Endothelial cell of umbilical vein (primary cell): ENCODE results near the gene MAML2. TPM values are rescaled to one million over a fixed set of nuclear protein-coding genes. Genes with fewer than 3 reads are reported as not detected.

Experiments used
- BruUV-seq: library from RNA; stranded (reverse); fragments of 400-500 nt; replicated peaks from 2 replicates; lab custom pipeline; 2021; lab: Mats Ljungman, UMichigan
- CTCF ChIA-PET: fragments of 300-600, 350-600 bp; sonication (Branson Sonifier 250); formaldehyde crosslinking; loops from one replicate; lab custom pipeline; 2021; ENCODE audit warnings: antibody characterized with exemption, inconsistent platforms; lab: Charles Lee
- POLR2A ChIA-PET: fragments of 300-600, 350-600 bp; sonication (Branson Sonifier 250); formaldehyde crosslinking; loops from one replicate; lab custom pipeline; 2021; ENCODE audit warnings: antibody characterized with exemption, inconsistent platforms; lab: Charles Lee
- DNase-seq: peaks from one replicate; pipeline ENCODE4 v3.0.0-alpha.2; 2011; ENCODE audit warnings: low read depth, low spot score
- FAIRE-seq: peaks from 2 replicates; lab custom pipeline; 2011; peaks lifted over from hg19 to GRCh38; lab: Jason Lieb, UNC
- H2AFZ ChIP-seq: 2 replicates; pipeline ENCODE4 v1.6.0; 2012; ENCODE audit warnings: low read depth, low read length, control low read depth, inconsistent platforms
- H3K27ac ChIP-seq: 2 replicates; pipeline ENCODE4 v1.5.1; 2011; ENCODE audit warnings: low read depth, mild to moderate bottlenecking, control low read depth, low read length, moderate library complexity; ENCODE audit not compliant: insufficient read depth
- H3K27me3 ChIP-seq, 2 experiments: 2 replicates each; pipeline versions ENCODE4 v1.6.0 to v1.6.1; 2011; ENCODE audit warnings: low read length in 2 of 2, mixed read lengths in 1 of 2; ENCODE audit not compliant: control insufficient read depth in 2 of 2, insufficient read depth in 2 of 2
- H3K36me3 ChIP-seq, 2 experiments: 2 replicates in 1 of 2; 3 replicates in 1 of 2; pipeline ENCODE4 v1.5.1; 2011; ENCODE audit warnings: low read length in 2 of 2, mild to moderate bottlenecking in 1 of 2, moderate library complexity in 1 of 2; ENCODE audit not compliant: control insufficient read depth in 2 of 2, insufficient read depth in 2 of 2; ENCODE audit errors: extremely low read depth in 1 of 2
- H3K4me1 ChIP-seq: 3 replicates; pipeline ENCODE4 v1.5.1; 2011; ENCODE audit warnings: mild to moderate bottlenecking, low read length; ENCODE audit not compliant: control insufficient read depth, insufficient read depth; ENCODE audit errors: extremely low read depth
- H3K4me2 ChIP-seq: 2 replicates; pipeline ENCODE4 v1.6.1; 2011; ENCODE audit warnings: low read length, control low read depth, mixed read lengths; ENCODE audit not compliant: insufficient read depth
- H3K4me3 ChIP-seq, 3 experiments: fragments of 200-600 bp in 1 of 3; sonication (generic), shearing (Covaris generic) in 1 of 3; replicated peaks in 1 of 3; 2 replicates each; pipeline ENCODE4 v1.5.1; 2011 to 2016; ENCODE audit warnings: control low read depth in 3 of 3, low read length in 3 of 3, mild to moderate bottlenecking in 2 of 3, inconsistent platforms in 1 of 3, low read depth in 1 of 3, moderate library complexity in 1 of 3; ENCODE audit not compliant: insufficient read depth in 1 of 3
- H3K79me2 ChIP-seq: 2 replicates; pipeline ENCODE4 v1.6.0; 2012; ENCODE audit warnings: low read length, inconsistent platforms; ENCODE audit not compliant: control insufficient read depth, insufficient read depth
- H3K9ac ChIP-seq: replicated peaks from 2 replicates; pipeline ENCODE3; 2011; ENCODE audit warnings: low read length, control low read depth; ENCODE audit not compliant: insufficient read depth; ENCODE audit errors: extremely low read depth
- H3K9me1 ChIP-seq: replicated peaks from 3 replicates; pipeline ENCODE4 v1.6.0; 2011; ENCODE audit warnings: mild to moderate bottlenecking, low read length; ENCODE audit not compliant: control insufficient read depth, insufficient read depth; ENCODE audit errors: extremely low read depth
- H3K9me3 ChIP-seq: replicated peaks from 2 replicates; pipeline ENCODE4 v1.5.1; 2012; ENCODE audit warnings: low read length, inconsistent platforms; ENCODE audit not compliant: control insufficient read depth, insufficient read depth
- H4K20me1 ChIP-seq: replicated peaks from 2 replicates; pipeline ENCODE3; 2011; ENCODE audit warnings: mild to moderate bottlenecking, low read length; ENCODE audit not compliant: control insufficient read depth, insufficient read depth; ENCODE audit errors: extremely low read depth
- EZH2 ChIP-seq: IDR thresholded peaks from 2 replicates; pipeline ENCODE4 v1.6.1; 2012; ENCODE audit warnings: borderline replicate concordance, low read depth, mild to moderate bottlenecking, moderate library complexity, low read length, inconsistent platforms; ENCODE audit not compliant: severe bottlenecking
- FOS ChIP-seq: IDR thresholded peaks from 2 replicates; pipeline ENCODE4 v1.6.1; 2011; ENCODE audit warnings: mild to moderate bottlenecking, low read length, moderate library complexity, borderline replicate concordance; ENCODE audit not compliant: insufficient read depth
- GATA2 ChIP-seq: IDR thresholded peaks from 2 replicates; pipeline ENCODE4 v1.7.0; 2011; ENCODE audit warnings: low read depth, mild to moderate bottlenecking, moderate library complexity, mixed read lengths, low read length; ENCODE audit not compliant: insufficient read length, insufficient read depth
- JUN ChIP-seq: IDR thresholded peaks from 2 replicates; pipeline ENCODE4 v1.6.1; 2011; ENCODE audit warnings: borderline replicate concordance, low read depth; ENCODE audit not compliant: insufficient read length, insufficient read depth
- MAX ChIP-seq: IDR thresholded peaks from 2 replicates; pipeline ENCODE4 v1.6.1; 2011; ENCODE audit not compliant: insufficient read depth, insufficient read length
- MYC ChIP-seq: IDR thresholded peaks from one replicate; pipeline ENCODE4 v1.6.1; 2011; ENCODE audit warnings: mild to moderate bottlenecking, low read depth, low read length
- POLR2A ChIP-seq: IDR thresholded peaks from 2 replicates; pipeline ENCODE4 v1.6.1; 2012; ENCODE audit warnings: low read depth, mild to moderate bottlenecking, control low read depth, low read length
- POLR2AphosphoS5 ChIP-seq: IDR thresholded peaks from 2 replicates; pipeline ENCODE4 v1.6.1; 2012; ENCODE audit warnings: low read depth, mild to moderate bottlenecking, control low read depth, low read length, moderate library complexity; ENCODE audit not compliant: insufficient read depth
- dilution Hi-C: fragments of 300-500 bp; cut with MboI; formaldehyde crosslinking; loops from one replicate; pipeline ENCODE4 v1.15.0; 2019; ENCODE audit warnings: low sequenced_read_pairs; ENCODE audit not compliant: extremely low pct_ligation_motif_present
- intact Hi-C: fragments of 100-400 bp; cut with micrococcal nuclease; formaldehyde crosslinking; loops from one replicate; pipeline ENCODE4 v1.10.0; 2022
- polyA plus RNA-seq, 4 experiments: library from polyadenylated mRNA; depleted of rRNA in 3 of 4; stranded (reverse) in 3 of 4; unstranded in 1 of 4; fragments of >200 nt; gene quantifications; 2 replicates each; pipeline versions ENCODE4 v1.2.1 to v1.2.3, GENCODE V29; 2011 to 2012; ENCODE audit warnings: missing spikeins in 1 of 4
- total RNA-seq: library from RNA; stranded (reverse); gene quantifications from 2 replicates; pipeline ENCODE4 v1.2.3, GENCODE V29; 2021
- TF ChIP-seq, protein P1 (sequence below), 2 donors: IDR thresholded peaks; 1 replicate in 1 of 2; 2 replicates in 1 of 2; pipeline ENCODE4 v1.5.1; 2011; ENCODE audit warnings: low read length in 2 of 2, mild to moderate bottlenecking in 2 of 2, moderate library complexity in 2 of 2, control low read depth in 1 of 2, inconsistent platforms in 1 of 2, low read depth in 1 of 2; ENCODE audit not compliant: insufficient read depth in 1 of 2; ENCODE audit errors: extremely low read depth in 1 of 2

The MAML2 gene
- total and polyA plus RNA-seq, 2 donors (not counting 3 experiments of a cell fraction or from before 2014, with no cell fraction given): 12.4 to 16.8 TPM

- no peaks in the 10 kb centered on the region for H4K20me1 ChIP-seq
- H3K36me3 ChIP-seq: no peaks in the 10 kb centered on the region
- TF ChIP-seq, protein P1, sequence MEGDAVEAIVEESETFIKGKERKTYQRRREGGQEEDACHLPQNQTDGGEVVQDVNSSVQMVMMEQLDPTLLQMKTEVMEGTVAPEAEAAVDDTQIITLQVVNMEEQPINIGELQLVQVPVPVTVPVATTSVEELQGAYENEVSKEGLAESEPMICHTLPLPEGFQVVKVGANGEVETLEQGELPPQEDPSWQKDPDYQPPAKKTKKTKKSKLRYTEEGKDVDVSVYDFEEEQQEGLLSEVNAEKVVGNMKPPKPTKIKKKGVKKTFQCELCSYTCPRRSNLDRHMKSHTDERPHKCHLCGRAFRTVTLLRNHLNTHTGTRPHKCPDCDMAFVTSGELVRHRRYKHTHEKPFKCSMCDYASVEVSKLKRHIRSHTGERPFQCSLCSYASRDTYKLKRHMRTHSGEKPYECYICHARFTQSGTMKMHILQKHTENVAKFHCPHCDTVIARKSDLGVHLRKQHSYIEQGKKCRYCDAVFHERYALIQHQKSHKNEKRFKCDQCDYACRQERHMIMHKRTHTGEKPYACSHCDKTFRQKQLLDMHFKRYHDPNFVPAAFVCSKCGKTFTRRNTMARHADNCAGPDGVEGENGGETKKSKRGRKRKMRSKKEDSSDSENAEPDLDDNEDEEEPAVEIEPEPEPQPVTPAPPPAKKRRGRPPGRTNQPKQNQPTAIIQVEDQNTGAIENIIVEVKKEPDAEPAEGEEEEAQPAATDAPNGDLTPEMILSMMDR (IDR thresholded peaks at IDR 0.05; ENCODE audit: extremely low read depth in 1 of 2, insufficient read depth in 1 of 2, low read depth in 1 of 2, low read length in 2 of 2): no peak
- no peak for TF ChIP-seq EZH2
- TF ChIP-seq GATA2: no peak
- TF ChIP-seq FOS: no peak
- no peak for TF ChIP-seq POLR2A
- TF ChIP-seq MYC: no peak
- TF ChIP-seq JUN: no peak
- TF ChIP-seq MAX: no peak
- no peak for TF ChIP-seq POLR2AphosphoS5
- no peaks in the 10 kb centered on the region for H3K9me3 ChIP-seq
- no peak overlapping the region for H3K4me3 ChIP-seq
- POLR2A ChIA-PET: no interaction called here
- intact Hi-C loops (no loop called here), dilution Hi-C loops (no loop called here)
- peaks cover 6% of the 10 kb centered on the region for H3K4me1 ChIP-seq
- DNase-seq (no peak), FAIRE-seq (no peak)
- CTCF ChIA-PET: interaction anchor here (1.0 kb wide), 1 partner anchor 147 kb away, joined by 3 read pairs; the partner anchor contains the start of gene MAML2
- no peak overlapping the region for H3K27ac ChIP-seq
- no peaks in the 10 kb centered on the region for H3K9me1 ChIP-seq
- H2AFZ ChIP-seq: no peak overlapping the region
- no peaks in the 10 kb centered on the region for H3K79me2 ChIP-seq
- no TSS peak for BruUV-seq
- no peak overlapping the region for H3K9ac ChIP-seq
- H3K27me3 ChIP-seq: no peaks in the 10 kb centered on the region
- no peak overlapping the region for H3K4me2 ChIP-seq
Observed at GRCh38 chr11:96195671-96196070, 147.3 kb downstream of the MAML2 start.
